A549 (cell line): ENCODE results near the gene OR1J2. TPM values are rescaled to one million over a fixed set of nuclear protein-coding genes. Genes with fewer than 3 reads are reported as not detected.

Source experiments
- ATAC-seq, 2 experiments: fragments of 200-7000 bp in 1 of 2; fragments of >200 bp in 1 of 2; cut with Nextera tagmentation in 1 of 2; cut with Tn5 transposase in 1 of 2; 3 replicates each; pipeline versions ENCODE4 v1.8.0 to v1.9.1; 2018 to 2020; ENCODE audit warnings: mild to moderate bottlenecking in 1 of 2, moderate library complexity in 1 of 2
- CTCF ChIA-PET: fragments of 300-600 bp; sonication (Branson Sonifier 250); formaldehyde crosslinking; extraction: SDS; loops from one replicate; lab custom pipeline; 2021; ENCODE audit warnings: antibody characterized with exemption, inconsistent platforms; lab: Yijun Ruan, JAX
- POLR2A ChIA-PET: fragments of 350-600 bp; formaldehyde crosslinking; extraction: SDS; loops from one replicate; lab custom pipeline; 2021; ENCODE audit warnings: antibody characterized with exemption, inconsistent platforms; lab: Yijun Ruan, JAX
- DNase-seq, 2 experiments: peaks; one replicate each; pipeline versions ENCODE4 v3.0.0 to v3.0.0-alpha.2; 2011 to 2016; ENCODE audit warnings: low read depth in 1 of 2, low spot score in 1 of 2
- FAIRE-seq: peaks from 2 replicates; lab custom pipeline; 2011; peaks lifted over from hg19 to GRCh38; lab: Jason Lieb, UNC
- H3K27ac ChIP-seq, 2 experiments: fragments of >200 bp; sonication (Bioruptor Twin); formaldehyde crosslinking; 3 replicates each; pipeline ENCODE4 v1.5.1; 2016 to 2017
- H3K4me1 ChIP-seq: fragments of >200 bp; sonication (Bioruptor Twin); formaldehyde crosslinking; 3 replicates; pipeline ENCODE4 v1.6.1; 2016
- H3K4me2 ChIP-seq: fragments of >200 bp; sonication (Bioruptor Twin); formaldehyde crosslinking; 3 replicates; pipeline ENCODE4 v1.6.1; 2016
- H3K4me3 ChIP-seq: fragments of >200 bp; sonication (Bioruptor Twin); formaldehyde crosslinking; 3 replicates; pipeline ENCODE4 v1.5.1; 2016
- H3K9me3 ChIP-seq: fragments of >200 bp; sonication (Bioruptor Twin); formaldehyde crosslinking; 3 replicates; pipeline ENCODE4 v1.6.1; 2016
- ATOH8 ChIP-seq: fragments of 250-450 bp; sonication (Bioruptor Pico); IDR thresholded peaks from 2 replicates; pipeline ENCODE4 v1.5.0; 2020; ENCODE audit warnings: low read depth, mild to moderate bottlenecking, moderate library complexity
- BHLHE40 ChIP-seq: IDR thresholded peaks from 2 replicates; pipeline ENCODE4 v1.6.1; 2012; ENCODE audit warnings: low read depth, low read length, inconsistent platforms
- CEBPB ChIP-seq, 2 experiments: fragments of >200 bp in 1 of 2; sonication (Bioruptor Twin) in 1 of 2; formaldehyde crosslinking in 1 of 2; IDR thresholded peaks; 2 replicates each; pipeline ENCODE4 v1.6.1; 2012 to 2016
- CHD2 ChIP-seq: fragments of 150-350 bp; IDR thresholded peaks from 2 replicates; pipeline ENCODE4 v1.6.1; 2014; ENCODE audit warnings: low read length; ENCODE audit not compliant: partially characterized antibody
- CTCF ChIP-seq: fragments of >200 bp; sonication (Bioruptor Twin); formaldehyde crosslinking; IDR thresholded peaks from 3 replicates; pipeline ENCODE4 v1.5.1; 2016
- EHMT2 ChIP-seq: fragments of 200-600 bp; sonication (generic); IDR thresholded peaks from 2 replicates; pipeline ENCODE4 v1.6.1; 2016; ENCODE audit warnings: antibody characterized with exemption, low read depth, mild to moderate bottlenecking, moderate library complexity
- HEYL ChIP-seq: fragments of 250-450 bp; sonication (Bioruptor Pico); IDR thresholded peaks from 2 replicates; pipeline ENCODE4 v1.8.0; 2021; ENCODE audit warnings: mild to moderate bottlenecking, moderate library complexity
- JUN ChIP-seq, 2 experiments: fragments of >200 bp; sonication (Bioruptor Twin); formaldehyde crosslinking; IDR thresholded peaks; 2 replicates in 1 of 2; 3 replicates in 1 of 2; pipeline ENCODE4 v1.6.1; 2016 to 2017
- KDM5A ChIP-seq: fragments of 200-600 bp; sonication (generic); IDR thresholded peaks from 2 replicates; pipeline ENCODE4 v1.6.1; 2016; ENCODE audit warnings: antibody characterized with exemption, mild to moderate bottlenecking
- MAFK ChIP-seq: fragments of 450-650 bp; IDR thresholded peaks from 2 replicates; pipeline ENCODE4 v1.6.1; 2014; ENCODE audit not compliant: partially characterized antibody
- MYC ChIP-seq: IDR thresholded peaks from 2 replicates; pipeline ENCODE4 v1.6.1; 2012; ENCODE audit warnings: mild to moderate bottlenecking, inconsistent platforms, low read length, improper control_type of control experiment, borderline replicate concordance
- NPAS2 ChIP-seq: fragments of 250-450 bp; sonication (Bioruptor Pico); IDR thresholded peaks from 2 replicates; pipeline ENCODE4 v1.8.0; 2022; ENCODE audit warnings: mild to moderate bottlenecking, moderate library complexity, borderline replicate concordance
- POLR2A ChIP-seq: IDR thresholded peaks from 2 replicates; pipeline ENCODE4 v1.6.1; 2012; ENCODE audit warnings: mild to moderate bottlenecking, low read length
- RAD21 ChIP-seq, 2 experiments: fragments of >200 bp in 1 of 2; sonication (Bioruptor Twin) in 1 of 2; formaldehyde crosslinking in 1 of 2; IDR thresholded peaks in 1 of 2; conservative IDR thresholded peaks in 1 of 2; 2 replicates in 1 of 2; 3 replicates in 1 of 2; pipeline ENCODE4 v1.6.1; 2012 to 2018; ENCODE audit warnings: inconsistent platforms in 1 of 2
- REST ChIP-seq: fragments of 200-600 bp; sonication (generic); IDR thresholded peaks from 2 replicates; pipeline ENCODE4 v1.6.1; 2016; ENCODE audit warnings: antibody characterized with exemption, mild to moderate bottlenecking, moderate library complexity
- RFX5 ChIP-seq: fragments of 450-650 bp; IDR thresholded peaks from 2 replicates; pipeline ENCODE4 v1.7.1; 2014; ENCODE audit warnings: antibody characterized with exemption, mild to moderate bottlenecking, moderate library complexity
- RNF2 ChIP-seq: fragments of 200-600 bp; sonication (generic); IDR thresholded peaks from 2 replicates; pipeline ENCODE4 v1.6.1; 2016; ENCODE audit warnings: low read depth, mild to moderate bottlenecking, antibody characterized with exemption, moderate library complexity, borderline replicate concordance
- SMC3 ChIP-seq: fragments of >200 bp; sonication (Bioruptor Twin); formaldehyde crosslinking; IDR thresholded peaks from 3 replicates; pipeline ENCODE4 v1.6.1; 2018; ENCODE audit warnings: inconsistent platforms
- WGBS: methylation state at CpG from one replicate; pipeline ENCODE4 v1.1.6; 2017; ENCODE audit errors: missing lambda C conversion rate; 5-methylcytosine and 5-hydroxymethylcytosine counted together
- polyA plus RNA-seq, 4 experiments: library from polyadenylated mRNA; depleted of rRNA in 3 of 4; stranded (reverse); fragments of >200 nt; fragmentation: RNase III in 1 of 4; extraction: RNeasy Plus Mini Kit Qiagen cat#74134 plus additional on column Dnase treatment in 1 of 4; gene quantifications; 2 replicates in 3 of 4; 3 replicates in 1 of 4; pipeline ENCODE4 v1.2.3, GENCODE V29; 2011 to 2017

OR1J2 gene
- polyA plus RNA-seq, 2 of the 4 experiments (the other 2 are of a cell fraction) = 0.09 to 0.21 TPM

GRCh38 chr9:122464633-122465567 lies 45.7 kb upstream of the OR1J2 start:
- CTCF ChIA-PET = interaction anchor here (0.6 to 5.4 kb wide), 33 partner anchors 8 to 487 kb away, joined by 3 to 108 read pairs (median 4); partner anchors contain the start of genes MORN5, NDUFA8 and OR1J1
- TF ChIP-seq KDM5A = no peak
- no peak for TF ChIP-seq BHLHE40
- peak; percentile 92 for TF ChIP-seq SMC3
- peak; percentile 93 for TF ChIP-seq CTCF
- no peak for TF ChIP-seq ATOH8
- TF ChIP-seq RNF2 = no peak
- TF ChIP-seq POLR2A = no peak
- TF ChIP-seq RAD21 (conservative IDR thresholded peaks at IDR 0.05 in 1 of 2, IDR thresholded peaks at IDR 0.05 in 1 of 2) = peak; percentile 90 to 93
- peak; percentile 89 to 96 for ATAC-seq
- H3K27ac ChIP-seq = 0 out of 6 replicates have a peak overlapping the region, but pooled peaks of 1 of the 2 experiments have one; percentile 22
- no peaks in the 10 kb centered on the region for H3K9me3 ChIP-seq
- WGBS = 21% methylated on average over 10 of the region's 10 CpGs
- 0 out of 3 replicates have a peak, but pooled peaks cover 9% of the 10 kb centered on the region for H3K4me1 ChIP-seq
- peak overlapping the region; percentile 78 for H3K4me2 ChIP-seq
- DNase-seq = peak; percentile 68 to 84
- H3K4me3 ChIP-seq = peak overlapping the region; percentile 29
- no peak for FAIRE-seq
- POLR2A ChIA-PET = no interaction called here

GRCh38 chr9:122466456-122466855 lies 44.1 kb upstream of the OR1J2 start:
- no peak for ATAC-seq
- DNase-seq = no peak
- no peak overlapping the region for H3K4me2 ChIP-seq
- H3K4me3 ChIP-seq = no peak overlapping the region
- 56% methylated on average over 3 of the region's 3 CpGs for WGBS
- H3K9me3 ChIP-seq = no peaks in the 10 kb centered on the region
- ChIA-PET POLR2A (no interaction called here), CTCF (interaction anchor here (1.1 to 5.4 kb wide), 5 partner anchors 12 to 354 kb away, joined by 3 to 108 read pairs (median 5); partner anchors contain the start of gene OR1J1)
- FAIRE-seq = no peak
- no peak overlapping the region for H3K27ac ChIP-seq
- 0 out of 3 replicates have a peak, but pooled peaks cover 9% of the 10 kb centered on the region for H3K4me1 ChIP-seq
- no peak for TF ChIP-seq CHD2
- TF ChIP-seq NPAS2 (CRISPR knock-in tag) = no peak
- no peak for TF ChIP-seq HEYL
- no peak for TF ChIP-seq POLR2A
- no peak for TF ChIP-seq MYC
- TF ChIP-seq MAFK = no peak
- TF ChIP-seq BHLHE40 = no peak
- no peak for TF ChIP-seq REST
- TF ChIP-seq EHMT2 = no peak
- no peak for TF ChIP-seq RFX5
- no peak for TF ChIP-seq CEBPB (IDR thresholded peaks at IDR 0.05)
- TF ChIP-seq JUN (IDR thresholded peaks at IDR 0.05) = no peak
